ENCODE results near the gene TIMM9. TPM values are rescaled to one million over a fixed set of nuclear protein-coding genes. Genes with fewer than 3 reads are reported as not detected.

The TIMM9 gene
- total and polyA plus RNA-seq, 8 donors = 46.8 to 242 (median 70.7) TPM; not detected in 1

DNA sequence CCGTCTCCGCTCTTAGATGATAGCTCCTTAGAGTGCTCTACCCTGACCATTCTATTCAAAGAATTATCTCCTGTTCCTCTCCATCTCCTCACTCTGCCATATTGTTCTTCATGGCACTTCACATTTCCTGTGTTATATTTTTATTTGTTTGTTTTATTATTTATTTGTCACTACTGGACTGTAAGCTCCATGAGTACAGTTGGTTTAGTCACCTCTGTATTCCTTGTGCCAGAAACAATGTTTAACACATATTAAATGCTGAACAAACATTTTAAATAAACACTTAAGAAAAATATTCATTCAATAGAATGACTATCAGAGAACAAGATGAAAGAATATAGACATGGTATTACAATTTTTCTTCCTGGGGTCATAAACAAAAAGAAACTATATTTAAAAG lies 35.8 kb upstream of the TIMM9 start:
- intact Hi-C loops (cut with DNase I; ENCODE audit: low total_unique reads) = no loop called here
- Histone ChIP-seq H3K27me3 (no peaks in the 10 kb centered on the region), H3K36me3 (peaks cover 22 to 94% (median 81%) of the 10 kb centered on the region in 4 donors), H3K9me3 (no peaks in the 10 kb centered on the region), H3K4me3 (no peak overlapping the region), H3K4me1 (no peaks in the 10 kb centered on the region), H3K27ac (no peak overlapping the region)
- WGBS, 5 donors = 93 to 100% (median 99%) methylated on average over 2 of the region's 2 CpGs
- DNase-seq = no peak
- no peak for TF ChIP-seq CTCF (IDR thresholded peaks at IDR 0.05)
- TF ChIP-seq POLR2AphosphoS5 (IDR thresholded peaks at IDR 0.05) = no peak
- no peak for TF ChIP-seq POLR2A (IDR thresholded peaks at IDR 0.05)
- no peak for TF ChIP-seq EP300 (IDR thresholded peaks at IDR 0.05)

- H3K27ac ChIP-seq = no peak overlapping the region
- 77 to 92% (median 89%) methylated on average over 2 of the region's 2 CpGs for WGBS, 5 donors
- H3K36me3 ChIP-seq = peaks cover 17 to 96% (median 81%) of the 10 kb centered on the region in 4 donors
- no peaks in the 10 kb centered on the region for H3K4me1 ChIP-seq
- no peaks in the 10 kb centered on the region for H3K9me3 ChIP-seq
- no peak overlapping the region for H3K4me3 ChIP-seq
- no peaks in the 10 kb centered on the region for H3K27me3 ChIP-seq
- intact Hi-C loops (cut with DNase I; ENCODE audit: low total_unique reads) = no loop called here
- TF ChIP-seq EP300 (IDR thresholded peaks at IDR 0.05) = no peak
- TF ChIP-seq CTCF (IDR thresholded peaks at IDR 0.05) = no peak
- no peak for TF ChIP-seq POLR2AphosphoS5 (IDR thresholded peaks at IDR 0.05)
- no peak for TF ChIP-seq POLR2A (IDR thresholded peaks at IDR 0.05)
- no peak for DNase-seq
Observed at GRCh38 chr14:58460772-58461171, 33.4 kb upstream of the TIMM9 start.

- Histone ChIP-seq H3K36me3 (peaks cover 0 to 90% (median 88%) of the 10 kb centered on the region in 4 donors), H3K27ac (no peak overlapping the region), H3K4me1 (no peaks in the 10 kb centered on the region), H3K4me3 (no peak overlapping the region), H3K9me3 (no peaks in the 10 kb centered on the region), H3K27me3 (no peaks in the 10 kb centered on the region)
- intact Hi-C loops (cut with DNase I; ENCODE audit: low total_unique reads) = no loop called here
- WGBS, 5 donors = 81 to 90% (median 85%) methylated on average over 9 of the region's 9 CpGs
- TF ChIP-seq POLR2A (IDR thresholded peaks at IDR 0.05) = no peak
- no peak for TF ChIP-seq EP300 (IDR thresholded peaks at IDR 0.05)
- no peak for TF ChIP-seq POLR2AphosphoS5 (IDR thresholded peaks at IDR 0.05)
- no peak for TF ChIP-seq CTCF (IDR thresholded peaks at IDR 0.05)
- peak in 1 of 2 donors; percentile 43 for DNase-seq
Observed at GRCh38 chr14:58455593-58456265, 28.4 kb upstream of the TIMM9 start.

DNA sequence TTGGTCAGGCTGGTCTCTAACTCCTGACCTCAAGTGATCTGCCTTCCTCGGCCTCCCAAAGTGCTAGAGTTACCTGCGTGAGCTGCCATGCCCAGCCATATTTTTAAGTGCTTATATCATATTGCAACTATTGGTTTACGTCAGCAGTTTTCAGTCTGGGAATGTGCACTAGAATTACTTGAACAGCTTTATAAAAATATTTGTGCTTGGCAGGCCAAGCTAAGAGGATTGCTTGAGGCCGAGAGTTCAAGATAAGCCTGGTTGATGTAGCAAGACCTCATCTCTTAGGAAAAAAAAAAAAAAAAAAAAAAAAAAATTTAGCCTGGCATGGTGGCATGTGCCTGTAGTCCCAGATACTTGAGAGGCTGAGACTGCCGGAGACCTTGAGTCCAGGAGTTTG lies 17.3 kb upstream of the TIMM9 start:
- TF ChIP-seq POLR2A (IDR thresholded peaks at IDR 0.05) (no peak), POLR2AphosphoS5 (IDR thresholded peaks at IDR 0.05) (no peak)
- Histone ChIP-seq H3K27me3 (no peaks in the 10 kb centered on the region), H3K9me3 (no peaks in the 10 kb centered on the region), H3K4me3 (no peak overlapping the region), H3K4me1 (no peaks in the 10 kb centered on the region), H3K36me3 (peaks cover 30 to 91% (median 84%) of the 10 kb centered on the region in 4 donors), H3K27ac (no peak overlapping the region)
- 84 to 96% (median 93%) methylated on average over 5 of the region's 5 CpGs for WGBS, 5 donors
- intact Hi-C loops (cut with DNase I; ENCODE audit: low total_unique reads) = no loop called here
- DNase-seq = no peak

GRCh38 chr14:58439476-58439875 lies 12.1 kb upstream of the TIMM9 start:
- 79 to 90% (median 87%) methylated on average over 5 of the region's 5 CpGs for WGBS, 5 donors
- DNase-seq = no peak
- peaks cover 33 to 90% (median 83%) of the 10 kb centered on the region in 4 donors for H3K36me3 ChIP-seq
- no peak overlapping the region for H3K27ac ChIP-seq
- H3K9me3 ChIP-seq = no peaks in the 10 kb centered on the region
- intact Hi-C loops (cut with DNase I; ENCODE audit: low total_unique reads) = no loop called here
- TF ChIP-seq POLR2AphosphoS5 (IDR thresholded peaks at IDR 0.05) (no peak), EP300 (IDR thresholded peaks at IDR 0.05) (no peak), CTCF (IDR thresholded peaks at IDR 0.05) (no peak), POLR2A (IDR thresholded peaks at IDR 0.05) (no peak)
- no peaks in the 10 kb centered on the region for H3K27me3 ChIP-seq
- no peaks in the 10 kb centered on the region for H3K4me1 ChIP-seq
- H3K4me3 ChIP-seq = no peak overlapping the region
